PC-3 (cell line): ENCODE results near the gene EEPD1.

ENCODE experiments used
- CTCF ChIP-seq: fragments of 300-600 bp; sonication (generic); conservative IDR thresholded peaks from 2 replicates; pipeline ENCODE4 v1.5.1; 2017; ENCODE audit warnings: antibody characterized with exemption, low read depth, mild to moderate bottlenecking, low read length
- EZH2 ChIP-seq: fragments of 300-600 bp; sonication (generic); IDR thresholded peaks from one replicate; pipeline ENCODE4 v1.6.1; 2017; ENCODE audit warnings: antibody characterized with exemption, mild to moderate bottlenecking, low read length; ENCODE audit not compliant: unreplicated experiment
- EZH2phosphoT487 ChIP-seq: fragments of 300-600 bp; sonication (generic); IDR thresholded peaks from 2 replicates; pipeline ENCODE4 v1.6.1; 2018; ENCODE audit warnings: mild to moderate bottlenecking, antibody characterized with exemption, low read length, borderline replicate concordance

- TF ChIP-seq CTCF (no peak; the same call in 1 of the 2 replicates), EZH2phosphoT487 (no peak), EZH2 (no peak)
These were observed 137.0 kb downstream of the EEPD1 start for GRCh38 chr7:36289833-36290661.
